MM.1S (cell line): Measurements from ENCODE around the gene XCL2.

ENCODE experiments used
- EZH2 ChIP-seq: fragments of 300-600 bp; sonication (generic); optimal IDR thresholded peaks from 2 replicates; pipeline ENCODE3; 2017; ENCODE audit warnings: low read depth, mild to moderate bottlenecking, antibody characterized with exemption, low read length, mixed read lengths
- EZH2phosphoT487 ChIP-seq: fragments of 300-600 bp; sonication (generic); IDR thresholded peaks from 2 replicates; pipeline ENCODE4 v1.6.1; 2018; ENCODE audit warnings: antibody characterized with exemption, low read length
- TF ChIP-seq, protein P1 (sequence below): fragments of 300-600 bp; sonication (generic); IDR thresholded peaks from 2 replicates; pipeline ENCODE4 v1.5.1; 2016; ENCODE audit warnings: antibody characterized with exemption, low read length, mixed read lengths

DNA sequence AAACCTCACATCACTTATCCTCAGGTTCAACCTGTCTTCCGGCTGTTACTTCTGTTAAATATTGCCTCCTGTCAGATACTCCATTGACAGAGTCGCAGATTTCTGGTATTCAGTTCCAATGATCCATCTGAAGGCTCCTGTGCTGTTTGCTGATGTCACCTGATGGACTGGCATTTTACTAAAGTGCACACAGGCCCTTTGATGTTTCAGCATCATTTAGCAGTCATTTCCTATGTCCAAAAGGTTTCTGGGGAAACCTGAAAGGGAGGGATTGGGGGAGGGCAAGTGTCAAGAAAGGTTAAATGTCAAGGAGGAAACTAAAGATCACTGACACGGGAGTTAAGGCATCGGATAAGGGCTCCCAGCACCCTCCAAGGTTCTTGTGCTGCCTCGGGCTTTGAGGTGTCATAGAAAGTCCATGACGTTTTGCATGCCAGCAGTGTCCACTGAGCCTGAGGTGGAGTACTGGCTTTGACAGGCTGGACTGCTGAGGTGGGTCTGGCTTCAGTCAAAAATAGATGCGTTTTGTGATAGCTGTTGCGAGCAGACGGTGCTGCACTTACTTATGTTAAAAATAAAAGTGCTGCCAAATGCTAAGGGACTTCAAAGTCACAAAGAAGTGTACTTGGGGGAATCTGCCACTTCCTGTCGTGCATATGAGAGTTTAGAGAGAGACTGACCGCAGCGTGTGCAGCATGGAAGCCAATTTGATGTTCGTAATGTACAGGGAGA lies 30.8 kb downstream of the XCL2 start:
- TF ChIP-seq, protein P1, sequence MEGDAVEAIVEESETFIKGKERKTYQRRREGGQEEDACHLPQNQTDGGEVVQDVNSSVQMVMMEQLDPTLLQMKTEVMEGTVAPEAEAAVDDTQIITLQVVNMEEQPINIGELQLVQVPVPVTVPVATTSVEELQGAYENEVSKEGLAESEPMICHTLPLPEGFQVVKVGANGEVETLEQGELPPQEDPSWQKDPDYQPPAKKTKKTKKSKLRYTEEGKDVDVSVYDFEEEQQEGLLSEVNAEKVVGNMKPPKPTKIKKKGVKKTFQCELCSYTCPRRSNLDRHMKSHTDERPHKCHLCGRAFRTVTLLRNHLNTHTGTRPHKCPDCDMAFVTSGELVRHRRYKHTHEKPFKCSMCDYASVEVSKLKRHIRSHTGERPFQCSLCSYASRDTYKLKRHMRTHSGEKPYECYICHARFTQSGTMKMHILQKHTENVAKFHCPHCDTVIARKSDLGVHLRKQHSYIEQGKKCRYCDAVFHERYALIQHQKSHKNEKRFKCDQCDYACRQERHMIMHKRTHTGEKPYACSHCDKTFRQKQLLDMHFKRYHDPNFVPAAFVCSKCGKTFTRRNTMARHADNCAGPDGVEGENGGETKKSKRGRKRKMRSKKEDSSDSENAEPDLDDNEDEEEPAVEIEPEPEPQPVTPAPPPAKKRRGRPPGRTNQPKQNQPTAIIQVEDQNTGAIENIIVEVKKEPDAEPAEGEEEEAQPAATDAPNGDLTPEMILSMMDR, result no peak
- TF ChIP-seq EZH2, result no peak
- TF ChIP-seq EZH2phosphoT487, result no peak
